CD4-positive, alpha-beta T cell (primary cell): ENCODE measurements around the gene CNOT2. TPM values are rescaled to one million over a fixed set of nuclear protein-coding genes. Genes with fewer than 3 reads are reported as not detected.

Experiments used
- ATAC-seq: fragments of 200-7000 bp; cut with Tn5 transposase; one replicate; pipeline ENCODE4 v1.10.0; 2022; ENCODE audit warnings: mild to moderate bottlenecking; ENCODE audit not compliant: poor library complexity
- CTCF ChIA-PET: fragments of 350-600 bp; sonication (Branson Sonifier 250); formaldehyde crosslinking; loops from one replicate; lab custom pipeline; 2021; ENCODE audit warnings: antibody characterized with exemption, inconsistent platforms; lab: Charles Lee
- POLR2A ChIA-PET: fragments of 350-600 bp; sonication (Branson Sonifier 250); formaldehyde crosslinking; loops from one replicate; lab custom pipeline; 2021; ENCODE audit warnings: antibody characterized with exemption, inconsistent platforms; lab: Charles Lee
- DNase-seq, 14 experiments: peaks; one replicate each; pipeline ENCODE4 v3.0.0-alpha.2; 2013 to 2020; ENCODE audit warnings: mixed read lengths in 2 of 14
- H3K27ac ChIP-seq, 2 donors: one replicate each; pipeline versions ENCODE4 v1.5.1 to v1.7.0; 2013; ENCODE audit warnings: low read length in 2 of 2, low read depth in 1 of 2, mild to moderate bottlenecking in 1 of 2
- H3K27me3 ChIP-seq, 2 experiments: 1 replicate in 1 of 2; 2 replicates in 1 of 2; pipeline versions ENCODE4 v1.6.1 to v1.7.0; 2013; ENCODE audit warnings: low read length in 2 of 2, control low read depth in 1 of 2, mild to moderate bottlenecking in 1 of 2, moderate library complexity in 1 of 2; ENCODE audit not compliant: insufficient read depth in 2 of 2, control insufficient read depth in 1 of 2
- H3K36me3 ChIP-seq: one replicate; pipeline ENCODE4 v1.6.1; 2013; ENCODE audit warnings: low read length, control low read depth; ENCODE audit not compliant: insufficient read depth
- H3K4me1 ChIP-seq: one replicate; pipeline ENCODE4 v1.6.1; 2013; ENCODE audit warnings: low read length, control low read depth; ENCODE audit not compliant: insufficient read depth
- H3K4me3 ChIP-seq: one replicate; pipeline ENCODE4 v1.5.1; 2013; ENCODE audit warnings: mild to moderate bottlenecking, low read length, moderate library complexity
- H3K9me3 ChIP-seq, 2 experiments: 1 replicate in 1 of 2; 2 replicates in 1 of 2; pipeline versions ENCODE4 v1.6.1 to v1.7.0; 2013; ENCODE audit warnings: low read length in 2 of 2, mild to moderate bottlenecking in 2 of 2, control low read depth in 1 of 2, moderate library complexity in 1 of 2; ENCODE audit not compliant: control insufficient read depth in 1 of 2, insufficient read depth in 1 of 2
- H3K27ac Mint-ChIP-seq: one replicate; pipeline ENCODE4 v1.8.0; 2020; ENCODE audit warnings: mixed read lengths
- H3K27me3 Mint-ChIP-seq: one replicate; pipeline ENCODE4 v1.8.0; 2021; ENCODE audit warnings: mixed read lengths
- H3K36me3 Mint-ChIP-seq: one replicate; pipeline ENCODE4 v1.8.0; 2021; ENCODE audit warnings: low read depth, mixed read lengths
- H3K4me1 Mint-ChIP-seq: one replicate; pipeline ENCODE4 v1.8.0; 2021; ENCODE audit warnings: low read depth, mixed read lengths
- H3K4me3 Mint-ChIP-seq: one replicate; pipeline ENCODE4 v1.8.0; 2020; ENCODE audit warnings: mild to moderate bottlenecking, mixed read lengths
- H3K9me3 Mint-ChIP-seq: one replicate; pipeline ENCODE4 v1.8.0; 2020; ENCODE audit warnings: mixed read lengths
- CTCF ChIP-seq: fragments of 200-600 bp; IDR thresholded peaks from one replicate; pipeline ENCODE4 v1.8.0; 2022; ENCODE audit warnings: antibody characterized with exemption, mild to moderate bottlenecking
- intact Hi-C, 2 experiments: fragments of 100-400 bp; cut with DNase I in 1 of 2; cut with micrococcal nuclease in 1 of 2; formaldehyde crosslinking; loops; one replicate each; pipeline versions ENCODE4 v1.15.1 to v1.9.0; 2023 to 2025; cut with DNase I, micrococcal nuclease
- total RNA-seq, 174 experiments: library from RNA in 2 of 174; stranded (reverse) in 2 of 174; gene quantifications; one replicate each; pipeline ENCODE4 v1.2.3 and lab custom pipeline; 2021 to 2026

The CNOT2 gene
- total RNA-seq, 2 experiments from 2014 or later = 107 to 121 TPM

GRCh38 chr12:70319605-70320004 is 76.4 kb downstream of the CNOT2 start:
- no peak overlapping the region for H3K4me3 Mint-ChIP-seq
- no peaks in the 10 kb centered on the region for H3K4me1 ChIP-seq
- no peaks in the 10 kb centered on the region for H3K9me3 ChIP-seq
- H3K9me3 Mint-ChIP-seq = no peaks in the 10 kb centered on the region
- peaks cover 59% of the 10 kb centered on the region for H3K4me1 Mint-ChIP-seq
- no peak for TF ChIP-seq CTCF
- H3K27ac ChIP-seq = no peak overlapping the region
- peaks cover 54% of the 10 kb centered on the region for H3K36me3 Mint-ChIP-seq
- intact Hi-C loops = no loop called here
- no peaks in the 10 kb centered on the region for H3K27me3 Mint-ChIP-seq
- DNase-seq (no peak), ATAC-seq (no peak)
- peaks cover 18% of the 10 kb centered on the region for H3K36me3 ChIP-seq
- POLR2A ChIA-PET = no interaction called here
- H3K27ac Mint-ChIP-seq = no peak overlapping the region
- no peaks in the 10 kb centered on the region for H3K27me3 ChIP-seq
- CTCF ChIA-PET = no interaction called here
- H3K4me3 ChIP-seq = no peak overlapping the region

- no peak overlapping the region for H3K27ac ChIP-seq
- H3K36me3 ChIP-seq = peaks cover 20% of the 10 kb centered on the region
- no peaks in the 10 kb centered on the region for H3K9me3 ChIP-seq
- Mint-ChIP-seq H3K4me3 (no peak overlapping the region), H3K9me3 (no peaks in the 10 kb centered on the region), H3K4me1 (peaks cover 54% of the 10 kb centered on the region), H3K36me3 (peaks cover 52% of the 10 kb centered on the region), H3K27me3 (no peaks in the 10 kb centered on the region), H3K27ac (peak overlapping the region; percentile 2)
- DNase-seq = no peak
- no peak overlapping the region for H3K4me3 ChIP-seq
- no peaks in the 10 kb centered on the region for H3K27me3 ChIP-seq
- TF ChIP-seq CTCF = no peak
- POLR2A ChIA-PET = interaction anchor here (1.0 kb wide), 1 partner anchor 79 kb away, joined by 3 read pairs; no protein-coding TSS in a partner anchor
- intact Hi-C loops = no loop called here
- no peak for ATAC-seq
- no peaks in the 10 kb centered on the region for H3K4me1 ChIP-seq
- CTCF ChIA-PET = no interaction called here
Observed at GRCh38 chr12:70321191-70321590, 78.0 kb downstream of the CNOT2 start.

GRCh38 chr12:70327541-70327940 is 84.3 kb downstream of the CNOT2 start:
- intact Hi-C loops = no loop called here
- H3K4me1 ChIP-seq = no peaks in the 10 kb centered on the region

More at GRCh38 chr12:70327541-70327940, 84.3 kb downstream of the CNOT2 start:
- Mint-ChIP-seq H3K27ac (peak overlapping the region; percentile 14), H3K36me3 (peaks cover 75% of the 10 kb centered on the region), H3K27me3 (no peaks in the 10 kb centered on the region), H3K4me1 (peaks cover 68% of the 10 kb centered on the region), H3K4me3 (no peak overlapping the region), H3K9me3 (no peaks in the 10 kb centered on the region)
- ChIA-PET POLR2A (interaction anchor here (0.9 kb wide), 1 partner anchor 20 kb away, joined by 3 read pairs; no protein-coding TSS in a partner anchor), CTCF (no interaction called here)
- no peaks in the 10 kb centered on the region for H3K9me3 ChIP-seq
- no peaks in the 10 kb centered on the region for H3K27me3 ChIP-seq
- peaks cover 24% of the 10 kb centered on the region for H3K36me3 ChIP-seq
- TF ChIP-seq CTCF = no peak
- no peak for DNase-seq
- no peak overlapping the region for H3K27ac ChIP-seq
- ATAC-seq = no peak
- no peak overlapping the region for H3K4me3 ChIP-seq
